ENCODE results near the gene RABGGTA.
A peak's percentile ranks its signal among the peaks of the same experiment; 100 is the strongest.
"Not testable (repeated sequence)": the region's sequence is repeated elsewhere in the genome, so short reads cannot be mapped to it uniquely, and the experiment has no call there.

Gene RABGGTA

DNA sequence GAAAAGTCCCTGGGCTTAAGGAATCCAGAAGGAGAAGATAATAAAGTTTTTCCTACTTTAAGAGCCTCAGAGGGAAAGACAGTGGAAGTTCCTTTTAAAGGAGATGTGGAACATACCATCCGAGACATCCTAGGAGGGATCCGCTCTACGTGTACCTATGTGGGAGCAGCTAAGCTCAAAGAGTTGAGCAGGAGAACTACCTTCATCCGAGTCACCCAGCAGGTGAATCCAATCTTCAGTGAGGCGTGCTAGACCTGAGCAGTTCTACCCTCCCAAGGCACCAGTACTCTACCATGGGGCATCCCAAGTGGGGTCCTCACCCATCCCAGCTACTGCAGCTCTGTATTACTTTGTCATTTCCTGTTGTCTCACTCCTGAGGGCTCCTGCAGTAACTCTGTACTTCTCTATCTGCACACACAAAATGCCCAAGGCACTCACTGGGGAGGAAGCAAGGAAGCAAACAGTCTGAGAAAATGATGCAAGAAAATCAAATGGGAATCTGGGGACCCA, 32.8 kb downstream of the RABGGTA start:
- DNase-seq = no peak

DNA sequence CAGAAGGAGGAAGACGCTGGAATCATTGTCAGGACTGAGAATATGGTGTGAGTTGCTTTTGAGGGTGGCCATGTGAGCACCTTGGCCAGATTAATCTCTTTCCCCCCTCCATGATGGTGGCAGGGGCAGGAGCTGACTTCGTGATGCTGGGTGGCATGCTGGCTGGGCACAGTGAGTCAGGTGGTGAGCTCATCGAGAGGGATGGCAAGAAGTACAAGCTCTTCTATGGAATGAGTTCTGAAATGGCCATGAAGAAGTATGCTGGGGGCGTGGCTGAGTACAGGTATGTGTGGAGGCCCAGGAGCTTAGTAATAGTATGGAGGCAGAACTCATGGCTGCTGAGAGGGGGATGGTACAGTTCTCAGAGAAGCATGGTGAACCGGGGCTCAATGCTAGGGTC, 33.3 kb downstream of the RABGGTA start:
- DNase-seq = no peak

GRCh38 chr14:24237463-24237955, 33.9 kb downstream of the RABGGTA start:
- no peak for DNase-seq

GRCh38 chr14:24236689-24237462, 34.5 kb downstream of the RABGGTA start:
- DNase-seq = no peak

DNA sequence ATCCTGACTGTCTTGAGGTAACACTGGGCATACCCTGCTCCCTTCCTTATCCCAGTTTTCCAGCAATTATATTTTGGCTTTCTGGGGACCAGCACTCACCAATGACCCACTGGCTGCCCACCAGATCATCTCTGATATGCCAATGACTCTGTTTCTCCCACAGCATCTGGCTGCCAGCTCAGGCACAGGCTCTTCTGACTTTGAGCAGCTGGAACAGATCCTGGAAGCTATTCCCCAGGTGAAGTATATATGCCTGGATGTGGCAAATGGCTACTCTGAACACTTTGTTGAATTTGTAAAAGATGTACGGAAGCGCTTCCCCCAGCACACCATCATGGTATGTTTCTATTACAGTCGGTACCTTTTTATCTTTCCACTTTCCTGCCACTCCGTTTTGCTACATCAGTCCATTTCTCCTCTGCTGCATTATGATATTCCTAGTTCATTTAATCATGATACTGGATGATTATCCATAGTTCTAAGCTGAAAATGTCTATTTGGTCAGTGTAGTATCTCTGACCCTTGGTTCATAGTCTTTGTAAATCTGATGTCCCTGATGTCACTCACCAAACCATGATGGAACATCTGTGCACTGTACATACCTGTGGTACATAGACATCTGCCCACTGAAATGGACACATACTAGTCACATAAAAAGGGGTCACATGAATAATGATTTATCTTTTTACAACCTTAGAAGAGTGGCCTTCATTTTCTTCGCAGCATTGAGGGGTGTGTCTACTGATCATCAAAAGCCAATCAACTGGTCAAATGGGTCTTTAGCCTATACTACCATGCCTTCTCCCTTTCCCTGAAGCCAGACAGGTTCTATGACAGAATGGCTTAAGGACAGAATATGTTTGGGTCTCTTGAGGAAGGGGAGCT, 35.4 kb downstream of the RABGGTA start:
- DNase-seq = no peak

GRCh38 chr14:24234095-24235005, 37.0 kb downstream of the RABGGTA start:
- DNase-seq = no peak

DNA sequence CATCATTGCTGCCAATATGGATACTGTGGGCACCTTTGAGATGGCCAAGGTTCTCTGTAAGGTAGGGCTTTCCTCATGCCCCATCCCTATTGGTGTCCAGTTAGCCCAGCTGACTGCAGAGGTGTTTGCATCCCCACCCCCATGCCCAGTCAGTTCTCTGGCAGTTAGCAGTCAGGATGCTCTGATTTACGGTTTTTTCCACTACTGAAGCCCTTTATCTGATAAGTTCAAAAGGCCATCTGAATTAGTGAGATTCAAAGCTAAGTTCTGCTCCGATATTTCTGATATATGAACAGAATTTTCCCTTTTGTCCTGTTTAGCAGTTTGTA, 37.9 kb downstream of the RABGGTA start:
- DNase-seq = peak; percentile 29

DNA sequence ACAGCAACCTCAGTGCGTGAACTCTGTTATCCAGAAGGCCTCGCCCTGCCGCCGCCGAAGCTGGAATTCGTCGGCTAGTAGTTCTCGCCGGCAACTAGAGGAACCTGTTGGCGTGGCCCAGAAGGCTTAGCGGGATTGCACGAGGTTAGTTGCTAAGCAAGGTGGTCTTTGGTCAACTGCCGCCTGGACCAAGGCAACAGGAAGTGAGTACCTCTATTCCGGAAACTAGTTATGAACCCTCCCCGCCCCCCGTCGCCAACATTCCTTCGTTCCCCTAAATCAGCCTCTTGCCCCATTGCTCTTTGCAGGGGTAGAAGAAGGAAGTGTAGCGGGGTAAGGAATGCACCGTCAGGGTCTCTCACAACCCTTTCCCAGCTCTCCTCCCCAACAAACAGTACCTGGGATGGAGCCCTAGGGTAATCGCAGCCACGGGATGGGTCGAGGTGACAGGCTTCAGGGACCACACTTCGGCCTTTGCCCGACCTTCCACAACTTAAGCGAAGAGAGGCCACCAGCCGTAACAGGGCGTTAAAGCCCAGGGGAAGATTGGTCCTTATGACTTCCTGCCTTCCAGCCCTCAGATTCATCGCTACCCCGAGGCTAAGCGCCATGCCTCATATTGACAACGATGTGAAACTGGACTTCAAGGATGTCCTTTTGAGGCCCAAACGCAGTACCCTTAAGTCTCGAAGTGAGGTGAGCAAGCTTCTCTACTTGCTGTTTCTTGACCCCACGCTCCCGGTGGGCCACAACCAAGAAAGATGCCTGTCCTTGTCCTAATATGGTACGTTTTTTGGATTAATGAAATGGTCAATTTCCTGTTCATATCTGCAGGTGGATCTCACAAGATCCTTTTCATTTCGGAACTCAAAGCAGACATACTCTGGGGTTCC, 38.5 kb downstream of the RABGGTA start, which contains the start of gene GMPR2:
Gene GMPR2 (plus strand): TSS at position 285 of the 893 bp plus-strand sequence. CDS start 325 bp downstream, at position 610.
- DNase-seq = peak; percentile 20

GRCh38 chr14:24232121-24232644, 39.2 kb downstream of the RABGGTA start, which contains the start of gene NEDD8:
Gene NEDD8 (minus strand): TSS chr14:24232367. CDS start chr14:24232267, 100 bp downstream.
- peak; percentile 95 for DNase-seq

GRCh38 chr14:24231263-24232120, 39.9 kb downstream of the RABGGTA start:
- DNase-seq = peak; percentile 43

DNA sequence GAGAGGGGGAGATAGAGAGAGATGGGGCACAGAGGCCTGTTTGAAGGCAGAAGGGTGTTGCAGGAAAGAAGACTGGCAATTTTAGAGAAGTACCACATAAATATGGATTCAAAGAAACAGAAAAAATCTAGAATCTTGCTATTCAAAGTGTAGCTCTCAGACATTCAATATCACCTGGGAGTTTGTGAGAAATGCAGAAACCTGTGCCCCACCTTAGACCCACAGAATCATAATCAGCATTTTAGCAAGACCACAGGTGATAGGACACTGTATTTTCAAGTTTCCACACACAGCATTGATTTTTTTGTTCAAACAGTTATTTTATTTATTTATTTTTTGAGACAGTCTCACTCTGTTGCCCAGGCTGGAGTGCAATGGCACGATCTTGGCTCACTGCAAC, 42.5 kb downstream of the RABGGTA start:
- DNase-seq = no peak

- no peak for DNase-seq
Observed at GRCh38 chr14:24226473-24226872, 44.9 kb downstream of the RABGGTA start.

DNA sequence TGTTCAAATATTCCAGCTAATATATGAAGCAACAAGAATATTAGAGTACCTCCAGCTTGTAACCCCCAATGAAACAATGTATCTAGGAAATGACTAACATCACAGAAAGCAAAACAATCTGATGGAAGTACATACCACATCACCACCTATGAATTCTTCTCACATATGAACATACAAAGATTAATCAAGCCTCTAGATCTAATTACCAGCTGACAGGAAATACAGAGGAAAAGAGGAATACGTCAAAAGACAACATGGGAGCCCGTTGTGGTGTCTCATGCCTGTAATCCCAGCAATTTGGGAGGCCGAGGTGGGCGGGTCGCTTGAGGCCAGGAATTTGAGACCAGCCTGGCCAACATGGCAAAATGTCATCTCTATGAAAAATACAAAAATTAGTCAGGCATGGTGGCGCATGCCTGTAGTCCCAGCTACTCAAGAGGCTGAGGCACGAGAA, 46.8 kb downstream of the RABGGTA start:
- no peak for DNase-seq

GRCh38 chr14:24222987-24223386, 48.4 kb downstream of the RABGGTA start:
- not testable (repeated sequence) for DNase-seq

- no peak for DNase-seq
Observed at GRCh38 chr14:24219521-24219920, 51.9 kb downstream of the RABGGTA start.

GRCh38 chr14:24219080-24219479, 52.3 kb downstream of the RABGGTA start:
- no peak for DNase-seq

DNA sequence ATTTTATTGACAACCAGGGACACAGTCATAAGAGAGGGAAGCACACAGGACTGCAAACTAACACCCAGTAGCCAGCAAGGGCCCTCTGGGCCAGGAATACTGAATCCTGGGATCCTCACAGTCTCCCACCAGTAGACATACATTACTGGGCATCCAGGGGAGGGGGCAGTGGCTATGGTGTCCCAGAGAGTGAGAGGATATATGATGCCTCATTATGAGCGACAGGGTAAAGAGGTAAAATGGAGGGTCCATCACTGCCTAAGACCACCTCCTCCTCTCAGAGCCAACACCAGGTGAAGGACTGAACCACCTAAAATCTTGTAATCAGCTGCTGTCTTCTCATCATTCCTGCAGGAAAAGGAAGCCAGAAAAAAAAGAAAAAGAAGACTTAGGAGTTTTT, 54.5 kb downstream of the RABGGTA start:
- not testable (repeated sequence) for DNase-seq

GRCh38 chr14:24216345-24216699, 55.1 kb downstream of the RABGGTA start:
- no peak for DNase-seq
